ENCODE data around the gene SORBS1. TPM values are rescaled to one million over a fixed set of nuclear protein-coding genes. Genes with fewer than 3 reads are reported as not detected.
A peak's percentile ranks its signal among the peaks of the same experiment; 100 is the strongest.

SORBS1 gene
- total RNA-seq, result 1,000 to 10,000 TPM in 1 of 4 donors, 100 to 1,000 TPM in 3; 120 to 1,051 (median 449) TPM

DNA sequence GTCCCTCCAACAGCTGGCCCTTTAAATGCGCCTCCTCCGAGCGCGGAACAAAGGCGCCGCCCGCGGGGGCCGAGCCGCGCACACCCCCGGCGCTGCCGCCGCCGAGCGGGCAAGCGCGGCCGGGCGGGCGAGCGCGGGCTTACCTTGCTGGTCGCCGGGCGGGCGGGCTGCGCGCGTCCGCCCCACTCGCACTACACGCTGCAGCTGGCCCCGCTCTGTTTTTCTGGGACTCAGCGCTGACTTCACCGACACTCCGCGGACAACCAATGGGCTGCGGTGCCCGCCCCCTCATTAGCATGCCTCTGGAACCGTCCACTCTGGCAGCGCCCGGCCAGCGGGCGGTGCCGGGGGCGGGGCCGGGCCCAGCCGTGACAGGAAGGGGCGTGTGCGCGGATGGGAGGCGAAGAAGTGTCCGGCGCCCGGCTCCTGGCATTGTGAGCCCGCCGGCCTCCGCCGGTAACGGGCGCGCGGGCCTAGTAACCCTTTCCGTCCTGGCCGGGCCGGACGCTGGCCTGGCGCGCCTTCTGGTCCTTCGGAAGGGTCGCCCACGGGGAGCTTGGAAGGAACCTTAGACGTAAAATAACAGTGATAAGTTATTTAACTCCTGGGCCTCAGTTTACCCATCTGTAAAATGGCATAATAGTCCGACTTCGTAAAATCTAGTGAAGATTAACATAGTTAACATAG, at the start of gene SORBS1:
Gene SORBS1, minus strand, starts transcription at position 195 of the 687 bp plus-strand sequence. CDS start 120,236 bp downstream, outside the sequence.
- peak; percentile 75 for DNase-seq (ENCODE audit: low spot score)
- no peak for TF ChIP-seq CTCF (IDR thresholded peaks at IDR 0.05)
- peak; percentile 99 for ATAC-seq (ENCODE audit: low FRiP score)

- no peak for TF ChIP-seq CTCF (IDR thresholded peaks at IDR 0.05)
- DNase-seq (ENCODE audit: low spot score) (no peak), ATAC-seq (ENCODE audit: low FRiP score) (no peak)
Observed at GRCh38 chr10:95610727-95611126, 49.6 kb upstream of the SORBS1 start.

GRCh38 chr10:95606922-95607321, 45.8 kb upstream of the SORBS1 start:
- TF ChIP-seq CTCF (IDR thresholded peaks at IDR 0.05), result no peak
- DNase-seq (ENCODE audit: low spot score) (no peak), ATAC-seq (ENCODE audit: low FRiP score) (no peak)

DNA sequence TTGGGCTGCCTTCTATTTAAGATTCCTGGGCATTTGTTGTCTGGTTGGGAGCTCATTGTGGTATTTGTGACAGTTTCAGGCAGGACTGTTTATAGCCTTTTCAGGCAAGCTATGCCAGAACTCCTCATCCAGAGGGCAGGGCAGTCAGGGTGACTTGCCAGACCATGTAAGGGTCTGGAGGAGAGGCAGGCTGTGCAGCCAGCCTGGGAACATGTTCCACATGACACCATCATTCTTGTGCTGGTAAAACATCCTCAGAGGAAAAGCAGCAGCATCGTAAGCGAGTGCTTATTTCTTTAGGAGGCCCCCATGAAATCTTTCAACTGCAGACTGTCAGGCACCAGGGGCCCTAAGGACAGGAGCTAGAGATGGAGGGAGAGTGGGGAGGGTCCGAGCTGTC, 44.0 kb upstream of the SORBS1 start:
- no peak for TF ChIP-seq CTCF (IDR thresholded peaks at IDR 0.05)
- ATAC-seq (ENCODE audit: low FRiP score), result no peak
- DNase-seq (ENCODE audit: low spot score), result no peak

- ATAC-seq (ENCODE audit: low FRiP score) (no peak), DNase-seq (ENCODE audit: low spot score) (no peak)
- no peak for TF ChIP-seq CTCF (IDR thresholded peaks at IDR 0.05)
Observed at GRCh38 chr10:95604630-95605029, 43.5 kb upstream of the SORBS1 start.

DNA sequence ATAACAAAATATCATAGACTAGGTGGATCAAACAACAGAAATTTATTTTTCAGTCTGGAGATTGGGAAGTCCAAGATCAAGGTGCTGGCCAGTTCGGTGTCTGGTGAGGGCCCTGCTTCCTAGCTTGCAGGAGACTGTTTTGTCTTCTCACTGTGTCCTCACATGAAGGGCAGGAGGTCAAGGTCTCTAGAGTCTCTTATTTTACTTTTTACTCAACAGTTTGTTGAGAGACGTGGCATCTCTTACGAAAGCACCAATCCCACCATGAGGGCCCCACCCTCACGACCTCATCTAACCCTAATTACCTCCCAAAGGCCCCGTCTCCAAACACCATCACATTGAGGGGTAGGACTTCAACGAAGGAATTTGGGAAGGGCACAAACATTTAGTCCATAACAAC, 41.2 kb upstream of the SORBS1 start:
- DNase-seq (ENCODE audit: low spot score) (no peak), ATAC-seq (ENCODE audit: low FRiP score) (no peak)
- no peak for TF ChIP-seq CTCF (IDR thresholded peaks at IDR 0.05)

- peak; percentile 72 for DNase-seq (ENCODE audit: low spot score)
- peak in 1 of 3 donors; percentile 63 for TF ChIP-seq CTCF (IDR thresholded peaks at IDR 0.05)
- peak; percentile 90 for ATAC-seq (ENCODE audit: low FRiP score)
Observed at GRCh38 chr10:95601116-95601719, 40.0 kb upstream of the SORBS1 start.

Measured in omental fat pad (tissue), 4 donors.